Esophagus squamous epithelium (tissue), 4 donors: Measurements from ENCODE around the gene ZNF787.

Experiments used
- POLR2A ChIP-seq, 4 donors: fragments of 450-650 bp; IDR thresholded peaks; one replicate each; pipeline ENCODE4 v1.6.1; 2017; ENCODE audit warnings: antibody characterized with exemption in 4 of 4, mild to moderate bottlenecking in 4 of 4, moderate library complexity in 3 of 4
- TF ChIP-seq, protein P1 (sequence below), 6 experiments: fragments of 450-650 bp in 4 of 6; fragments of 200-600 bp in 2 of 6; sonication (generic) in 2 of 6; IDR thresholded peaks; one replicate each; pipeline ENCODE4 v1.5.1; 2016 to 2019; ENCODE audit warnings: antibody characterized with exemption in 6 of 6, mild to moderate bottlenecking in 4 of 6, moderate library complexity in 4 of 6

DNA sequence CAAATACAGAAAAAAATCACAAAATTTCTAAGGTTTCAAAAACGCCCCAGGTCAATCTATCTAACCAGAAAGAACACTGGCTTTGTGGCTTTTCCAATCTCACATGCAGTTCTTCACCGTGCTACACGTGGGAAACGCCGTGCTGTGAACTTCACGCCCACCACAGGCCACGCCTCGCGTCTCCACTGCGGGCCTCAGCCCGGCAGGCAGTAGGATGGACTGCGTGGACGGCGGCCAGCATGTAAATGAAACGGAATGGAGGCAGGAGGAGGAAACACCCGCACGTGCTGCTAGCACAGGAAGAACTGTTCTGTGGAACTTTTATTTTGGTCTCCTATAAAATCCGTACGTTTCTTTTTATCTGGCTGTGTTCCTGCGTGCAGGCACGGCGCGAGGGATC, 23.8 kb downstream of the ZNF787 start:
- TF ChIP-seq, protein P1, sequence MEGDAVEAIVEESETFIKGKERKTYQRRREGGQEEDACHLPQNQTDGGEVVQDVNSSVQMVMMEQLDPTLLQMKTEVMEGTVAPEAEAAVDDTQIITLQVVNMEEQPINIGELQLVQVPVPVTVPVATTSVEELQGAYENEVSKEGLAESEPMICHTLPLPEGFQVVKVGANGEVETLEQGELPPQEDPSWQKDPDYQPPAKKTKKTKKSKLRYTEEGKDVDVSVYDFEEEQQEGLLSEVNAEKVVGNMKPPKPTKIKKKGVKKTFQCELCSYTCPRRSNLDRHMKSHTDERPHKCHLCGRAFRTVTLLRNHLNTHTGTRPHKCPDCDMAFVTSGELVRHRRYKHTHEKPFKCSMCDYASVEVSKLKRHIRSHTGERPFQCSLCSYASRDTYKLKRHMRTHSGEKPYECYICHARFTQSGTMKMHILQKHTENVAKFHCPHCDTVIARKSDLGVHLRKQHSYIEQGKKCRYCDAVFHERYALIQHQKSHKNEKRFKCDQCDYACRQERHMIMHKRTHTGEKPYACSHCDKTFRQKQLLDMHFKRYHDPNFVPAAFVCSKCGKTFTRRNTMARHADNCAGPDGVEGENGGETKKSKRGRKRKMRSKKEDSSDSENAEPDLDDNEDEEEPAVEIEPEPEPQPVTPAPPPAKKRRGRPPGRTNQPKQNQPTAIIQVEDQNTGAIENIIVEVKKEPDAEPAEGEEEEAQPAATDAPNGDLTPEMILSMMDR (IDR thresholded peaks at IDR 0.05): no peak
- TF ChIP-seq POLR2A (IDR thresholded peaks at IDR 0.05): no peak
